HL-60 (cell line): ENCODE measurements around the gene TOX3.

Experiments used
- DNase-seq, 2 experiments: peaks; one replicate each; pipeline ENCODE4 v3.0.0-alpha.2; 2010 to 2020; ENCODE audit warnings: low read depth in 1 of 2, low spot score in 1 of 2
- H3K27ac ChIP-seq: fragments of 250-450 bp; sonication (Bioruptor Pico); replicated peaks from 2 replicates; pipeline ENCODE4 v1.5.1; 2020; ENCODE audit warnings: mild to moderate bottlenecking, moderate library complexity
- H3K27me3 ChIP-seq: fragments of 250-450 bp; sonication (Bioruptor Pico); 2 replicates; pipeline ENCODE4 v1.5.1; 2021; ENCODE audit warnings: mild to moderate bottlenecking, moderate library complexity; ENCODE audit not compliant: insufficient read depth, poor library complexity, severe bottlenecking
- H3K4me3 ChIP-seq: replicated peaks from 2 replicates; pipeline ENCODE4 v1.5.1; 2011; ENCODE audit warnings: mild to moderate bottlenecking, control low read depth, low read length; ENCODE audit not compliant: insufficient read depth
- GABPA ChIP-seq: IDR thresholded peaks from 2 replicates; pipeline ENCODE4 v1.6.1; 2012; ENCODE audit warnings: low read depth
- POLR2AphosphoS5 ChIP-seq: IDR thresholded peaks from 2 replicates; pipeline ENCODE4 v1.6.1; 2012; ENCODE audit warnings: low read depth
- SPI1 ChIP-seq: IDR thresholded peaks from 2 replicates; pipeline ENCODE4 v1.6.1; 2012; ENCODE audit warnings: low read depth, mild to moderate bottlenecking, borderline replicate concordance
- TF ChIP-seq, protein P1 (sequence below): IDR thresholded peaks from 2 replicates; pipeline ENCODE4 v1.6.1; 2012; ENCODE audit warnings: low read depth; ENCODE audit not compliant: insufficient replicate concordance
- TF ChIP-seq, protein P2 (sequence below): IDR thresholded peaks from one replicate; pipeline ENCODE4 v1.5.1; 2011; ENCODE audit warnings: low read length, control low read depth, inconsistent platforms; ENCODE audit not compliant: insufficient read depth

The TOX3 gene

DNA sequence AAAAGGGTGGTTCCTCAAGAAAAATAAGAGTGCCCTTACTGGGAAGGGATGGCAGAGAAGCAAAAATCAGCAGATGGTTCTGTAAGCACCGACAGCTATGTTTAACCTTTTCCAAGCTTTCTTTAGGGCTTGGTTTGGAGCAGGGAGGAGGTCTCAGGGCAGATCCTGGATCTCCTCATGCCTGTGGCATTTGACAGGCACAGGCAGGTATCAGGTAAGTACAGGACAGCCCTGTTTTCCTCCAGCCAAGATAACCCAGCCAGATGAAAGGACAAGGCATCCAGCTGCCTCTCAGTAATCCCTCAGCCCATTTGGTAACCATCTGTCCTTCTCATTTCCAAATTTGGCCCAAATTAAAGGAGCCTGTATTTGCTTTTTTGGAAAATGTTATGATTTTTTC lies 141.5 kb downstream of the TOX3 start:
- no peaks in the 10 kb centered on the region for H3K27me3 ChIP-seq
- no peak overlapping the region for H3K27ac ChIP-seq
- H3K4me3 ChIP-seq = no peak overlapping the region
- no peak for TF ChIP-seq SPI1
- TF ChIP-seq, protein P1, sequence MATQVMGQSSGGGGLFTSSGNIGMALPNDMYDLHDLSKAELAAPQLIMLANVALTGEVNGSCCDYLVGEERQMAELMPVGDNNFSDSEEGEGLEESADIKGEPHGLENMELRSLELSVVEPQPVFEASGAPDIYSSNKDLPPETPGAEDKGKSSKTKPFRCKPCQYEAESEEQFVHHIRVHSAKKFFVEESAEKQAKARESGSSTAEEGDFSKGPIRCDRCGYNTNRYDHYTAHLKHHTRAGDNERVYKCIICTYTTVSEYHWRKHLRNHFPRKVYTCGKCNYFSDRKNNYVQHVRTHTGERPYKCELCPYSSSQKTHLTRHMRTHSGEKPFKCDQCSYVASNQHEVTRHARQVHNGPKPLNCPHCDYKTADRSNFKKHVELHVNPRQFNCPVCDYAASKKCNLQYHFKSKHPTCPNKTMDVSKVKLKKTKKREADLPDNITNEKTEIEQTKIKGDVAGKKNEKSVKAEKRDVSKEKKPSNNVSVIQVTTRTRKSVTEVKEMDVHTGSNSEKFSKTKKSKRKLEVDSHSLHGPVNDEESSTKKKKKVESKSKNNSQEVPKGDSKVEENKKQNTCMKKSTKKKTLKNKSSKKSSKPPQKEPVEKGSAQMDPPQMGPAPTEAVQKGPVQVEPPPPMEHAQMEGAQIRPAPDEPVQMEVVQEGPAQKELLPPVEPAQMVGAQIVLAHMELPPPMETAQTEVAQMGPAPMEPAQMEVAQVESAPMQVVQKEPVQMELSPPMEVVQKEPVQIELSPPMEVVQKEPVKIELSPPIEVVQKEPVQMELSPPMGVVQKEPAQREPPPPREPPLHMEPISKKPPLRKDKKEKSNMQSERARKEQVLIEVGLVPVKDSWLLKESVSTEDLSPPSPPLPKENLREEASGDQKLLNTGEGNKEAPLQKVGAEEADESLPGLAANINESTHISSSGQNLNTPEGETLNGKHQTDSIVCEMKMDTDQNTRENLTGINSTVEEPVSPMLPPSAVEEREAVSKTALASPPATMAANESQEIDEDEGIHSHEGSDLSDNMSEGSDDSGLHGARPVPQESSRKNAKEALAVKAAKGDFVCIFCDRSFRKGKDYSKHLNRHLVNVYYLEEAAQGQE = no peak
- TF ChIP-seq GABPA = no peak
- TF ChIP-seq POLR2AphosphoS5 = no peak
- TF ChIP-seq, protein P2, sequence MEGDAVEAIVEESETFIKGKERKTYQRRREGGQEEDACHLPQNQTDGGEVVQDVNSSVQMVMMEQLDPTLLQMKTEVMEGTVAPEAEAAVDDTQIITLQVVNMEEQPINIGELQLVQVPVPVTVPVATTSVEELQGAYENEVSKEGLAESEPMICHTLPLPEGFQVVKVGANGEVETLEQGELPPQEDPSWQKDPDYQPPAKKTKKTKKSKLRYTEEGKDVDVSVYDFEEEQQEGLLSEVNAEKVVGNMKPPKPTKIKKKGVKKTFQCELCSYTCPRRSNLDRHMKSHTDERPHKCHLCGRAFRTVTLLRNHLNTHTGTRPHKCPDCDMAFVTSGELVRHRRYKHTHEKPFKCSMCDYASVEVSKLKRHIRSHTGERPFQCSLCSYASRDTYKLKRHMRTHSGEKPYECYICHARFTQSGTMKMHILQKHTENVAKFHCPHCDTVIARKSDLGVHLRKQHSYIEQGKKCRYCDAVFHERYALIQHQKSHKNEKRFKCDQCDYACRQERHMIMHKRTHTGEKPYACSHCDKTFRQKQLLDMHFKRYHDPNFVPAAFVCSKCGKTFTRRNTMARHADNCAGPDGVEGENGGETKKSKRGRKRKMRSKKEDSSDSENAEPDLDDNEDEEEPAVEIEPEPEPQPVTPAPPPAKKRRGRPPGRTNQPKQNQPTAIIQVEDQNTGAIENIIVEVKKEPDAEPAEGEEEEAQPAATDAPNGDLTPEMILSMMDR = no peak
- no peak for DNase-seq

DNA sequence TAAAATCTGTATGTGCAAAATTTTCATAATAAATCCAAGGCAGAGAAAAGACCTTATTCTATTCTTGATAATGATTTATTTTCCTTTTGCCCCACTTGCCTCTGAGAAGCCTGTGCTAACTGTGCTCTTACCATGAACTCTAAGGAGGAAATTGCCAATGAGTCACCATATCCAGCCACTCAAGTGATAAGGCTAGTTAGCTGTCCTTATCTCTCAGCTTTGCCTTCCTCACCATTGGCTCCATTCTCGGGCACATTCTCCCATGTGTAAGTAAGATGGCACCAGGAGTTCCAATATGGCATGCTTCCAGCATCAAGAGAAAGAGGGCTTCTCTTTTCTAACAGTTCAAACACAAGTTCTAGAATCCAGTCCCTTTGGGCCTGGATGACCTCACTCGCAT lies 142.4 kb downstream of the TOX3 start:
- Histone ChIP-seq H3K4me3 (no peak overlapping the region), H3K27ac (no peak overlapping the region), H3K27me3 (no peaks in the 10 kb centered on the region)
- DNase-seq = no peak
- TF ChIP-seq, protein P2 = no peak
- no peak for TF ChIP-seq GABPA
- TF ChIP-seq SPI1 = no peak

DNA sequence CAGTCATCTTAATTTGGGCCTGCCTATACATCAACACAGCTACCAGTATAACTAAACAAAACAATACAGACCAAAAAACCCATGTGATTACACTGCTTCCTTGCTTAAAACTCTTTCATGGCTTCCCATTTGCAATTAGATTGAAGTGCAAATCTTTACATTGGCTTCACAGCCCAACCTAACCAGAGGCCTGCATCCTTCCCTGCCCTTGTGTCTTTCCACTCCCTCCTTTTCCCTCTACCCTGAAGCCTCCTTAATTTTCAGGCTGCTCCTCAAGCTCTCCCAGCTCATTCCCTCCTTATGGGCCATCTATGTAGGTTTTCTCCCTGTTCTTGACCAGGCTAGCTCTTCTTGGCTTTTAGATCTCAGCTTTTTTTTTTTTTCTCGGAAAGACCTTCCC lies 147.8 kb downstream of the TOX3 start:
- TF ChIP-seq POLR2AphosphoS5 (no peak), GABPA (no peak), SPI1 (no peak)
- TF ChIP-seq, protein P2 = no peak
- TF ChIP-seq, protein P1 = no peak

DNA sequence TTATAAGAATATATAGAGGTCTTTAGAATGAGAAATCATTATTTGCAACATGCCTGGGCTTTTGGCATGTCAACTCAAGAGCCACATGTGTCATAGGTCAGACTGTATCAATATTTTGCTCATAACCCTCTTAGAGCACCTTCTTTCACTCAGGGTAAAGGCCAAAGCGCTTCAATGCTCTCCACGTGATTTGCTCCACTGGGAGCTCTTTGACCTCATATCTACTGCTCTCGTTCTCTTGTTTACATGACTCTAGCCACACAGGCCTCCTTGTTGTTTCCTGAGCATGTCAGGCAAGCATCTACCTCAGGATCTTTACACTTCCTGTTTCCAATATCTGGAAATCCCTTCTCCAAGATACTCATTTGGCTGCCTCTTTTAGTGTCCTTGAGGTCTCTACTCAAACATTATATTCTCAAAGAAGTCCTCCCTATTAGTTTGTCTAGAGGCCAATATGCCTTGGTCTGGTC lies 148.4 kb downstream of the TOX3 start:
- no peak for DNase-seq
- TF ChIP-seq, protein P1 = no peak
- H3K4me3 ChIP-seq = no peak overlapping the region
- no peaks in the 10 kb centered on the region for H3K27me3 ChIP-seq
- H3K27ac ChIP-seq = no peak overlapping the region

More for the DNA sequence above, 147.8 kb downstream of the TOX3 start:
- H3K27me3 ChIP-seq = no peaks in the 10 kb centered on the region
- no peak overlapping the region for H3K27ac ChIP-seq
- no peak for DNase-seq
- H3K4me3 ChIP-seq = no peak overlapping the region
